GM18517 (cell line): Measurements from ENCODE around the gene DPAGT1.
"Not testable (repeated sequence)": the region's sequence is repeated elsewhere in the genome, so short reads cannot be mapped to it uniquely, and the experiment has no call there.

ENCODE experiments used
- ATAC-seq: cut with Tn5 transposase; IDR thresholded peaks from one replicate; pipeline ENCODE4 v1.9.1; 2021; ENCODE audit warnings: mild to moderate bottlenecking, moderate library complexity; ENCODE audit not compliant: unreplicated experiment

The DPAGT1 gene

DNA sequence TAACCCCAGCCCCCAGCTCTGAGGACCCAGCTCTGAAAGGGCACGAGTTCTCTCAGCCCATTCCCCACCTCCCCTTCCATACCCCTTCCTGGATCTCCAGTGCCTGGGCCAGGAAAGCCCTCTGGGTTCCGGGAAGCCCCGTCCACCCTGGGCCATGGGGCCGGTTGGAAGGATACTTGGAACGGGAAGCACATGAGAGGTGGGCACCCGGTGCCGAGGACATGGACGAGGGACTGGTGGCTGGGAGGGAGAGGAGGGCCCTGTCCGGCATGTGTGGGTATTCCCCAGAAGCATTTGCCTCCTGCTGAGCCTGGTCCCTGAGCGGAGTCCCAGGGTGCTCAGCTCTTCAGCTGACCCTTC is 14.6 kb upstream of the DPAGT1 start:
- ATAC-seq: no peak

- ATAC-seq: no peak
Observed at GRCh38 chr11:119115484-119116234, 14.0 kb upstream of the DPAGT1 start.

GRCh38 chr11:119114351-119114750 is 12.7 kb upstream of the DPAGT1 start:
- ATAC-seq: no peak

- ATAC-seq: no peak
Observed at GRCh38 chr11:119113716-119114115, 12.1 kb upstream of the DPAGT1 start.

DNA sequence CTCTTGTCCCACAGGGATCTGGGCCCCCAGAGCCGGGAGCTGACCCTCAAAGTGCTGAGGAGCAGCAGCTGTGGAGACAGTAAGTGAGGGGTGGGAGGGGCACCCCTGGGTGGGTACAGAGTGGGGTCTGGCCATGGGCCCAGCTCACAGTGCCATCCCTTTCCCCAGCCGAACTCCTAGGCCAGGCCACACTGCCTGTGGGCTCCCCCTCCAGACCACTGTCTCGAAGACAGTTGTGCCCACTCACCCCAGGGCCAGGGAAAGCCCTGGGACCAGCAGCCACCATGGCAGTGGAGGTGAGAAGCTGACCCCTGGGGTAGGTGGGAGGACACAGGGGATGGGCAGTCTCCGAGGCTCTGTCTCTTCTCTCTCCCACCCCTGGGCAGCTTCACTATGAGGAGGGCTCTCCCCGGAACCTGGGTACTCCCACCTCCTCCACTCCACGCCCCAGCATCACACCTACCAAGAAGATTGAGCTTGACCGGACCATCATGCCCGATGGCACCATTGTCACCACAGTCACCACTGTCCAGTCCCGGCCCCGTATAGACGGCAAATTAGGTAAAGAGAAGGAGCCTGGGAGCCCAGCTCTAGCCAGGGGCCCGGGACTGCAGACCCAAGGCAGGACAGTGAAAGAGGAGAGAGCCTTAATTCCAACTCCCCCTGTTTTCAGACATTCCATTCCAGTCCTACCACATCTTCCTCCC is 10.8 kb upstream of the DPAGT1 start:
- no peak for ATAC-seq

DNA sequence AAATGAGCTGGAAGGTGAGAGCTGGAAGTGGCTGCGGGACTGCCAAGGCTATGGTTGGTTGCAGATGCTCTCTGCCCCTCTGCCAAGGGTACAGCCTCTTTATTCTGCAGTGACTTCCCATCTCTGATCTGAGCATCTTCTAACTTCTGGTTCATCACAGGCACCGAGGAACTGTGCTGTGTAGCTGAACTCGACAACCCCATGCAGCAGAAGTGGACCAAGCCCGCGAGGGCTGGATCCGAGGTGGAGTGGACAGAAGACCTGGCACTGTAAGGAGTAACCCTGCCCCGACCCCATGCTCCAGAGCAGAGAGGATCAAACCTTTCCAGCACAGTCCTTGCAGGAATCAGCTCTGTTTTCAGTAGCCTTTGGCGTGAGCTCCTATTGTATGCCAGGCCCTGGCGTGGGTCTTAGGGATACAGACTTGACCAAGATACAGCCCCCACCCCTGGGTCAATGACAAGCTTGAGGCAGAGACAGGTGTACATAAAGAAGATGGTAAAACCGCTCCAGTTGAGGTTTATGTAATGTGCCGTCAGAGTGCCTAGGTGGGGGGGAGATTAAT is 9.8 kb upstream of the DPAGT1 start:
- no peak for ATAC-seq

DNA sequence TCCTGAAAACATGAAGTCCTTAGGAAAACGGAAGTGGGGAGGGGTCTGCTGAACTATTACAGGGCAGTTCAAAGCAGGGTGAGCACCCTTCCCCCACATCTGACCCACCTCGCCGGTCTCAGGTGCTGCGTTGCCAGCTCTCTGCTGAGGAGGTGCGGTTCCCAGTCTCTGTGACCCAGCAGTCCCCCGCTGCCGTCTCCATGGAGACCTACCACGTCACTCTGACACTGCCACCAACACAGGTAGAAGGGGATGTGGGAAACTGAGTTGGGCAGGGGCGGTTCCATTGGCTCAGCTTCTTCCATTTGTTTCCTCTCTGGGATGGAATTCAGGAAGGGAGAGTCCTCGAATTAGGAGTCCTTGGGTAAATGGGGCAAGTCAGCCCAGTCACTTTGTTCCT is 8.8 kb upstream of the DPAGT1 start:
- no peak for ATAC-seq

- no peak for ATAC-seq
Observed at GRCh38 chr11:119109843-119110242, 8.2 kb upstream of the DPAGT1 start.

- no peak for ATAC-seq
Observed at GRCh38 chr11:119108857-119109221, 7.2 kb upstream of the DPAGT1 start.

GRCh38 chr11:119108146-119108856 is 6.6 kb upstream of the DPAGT1 start:
- no peak for ATAC-seq

GRCh38 chr11:119107538-119108145 is 6.0 kb upstream of the DPAGT1 start:
- peak; percentile 23 for ATAC-seq

DNA sequence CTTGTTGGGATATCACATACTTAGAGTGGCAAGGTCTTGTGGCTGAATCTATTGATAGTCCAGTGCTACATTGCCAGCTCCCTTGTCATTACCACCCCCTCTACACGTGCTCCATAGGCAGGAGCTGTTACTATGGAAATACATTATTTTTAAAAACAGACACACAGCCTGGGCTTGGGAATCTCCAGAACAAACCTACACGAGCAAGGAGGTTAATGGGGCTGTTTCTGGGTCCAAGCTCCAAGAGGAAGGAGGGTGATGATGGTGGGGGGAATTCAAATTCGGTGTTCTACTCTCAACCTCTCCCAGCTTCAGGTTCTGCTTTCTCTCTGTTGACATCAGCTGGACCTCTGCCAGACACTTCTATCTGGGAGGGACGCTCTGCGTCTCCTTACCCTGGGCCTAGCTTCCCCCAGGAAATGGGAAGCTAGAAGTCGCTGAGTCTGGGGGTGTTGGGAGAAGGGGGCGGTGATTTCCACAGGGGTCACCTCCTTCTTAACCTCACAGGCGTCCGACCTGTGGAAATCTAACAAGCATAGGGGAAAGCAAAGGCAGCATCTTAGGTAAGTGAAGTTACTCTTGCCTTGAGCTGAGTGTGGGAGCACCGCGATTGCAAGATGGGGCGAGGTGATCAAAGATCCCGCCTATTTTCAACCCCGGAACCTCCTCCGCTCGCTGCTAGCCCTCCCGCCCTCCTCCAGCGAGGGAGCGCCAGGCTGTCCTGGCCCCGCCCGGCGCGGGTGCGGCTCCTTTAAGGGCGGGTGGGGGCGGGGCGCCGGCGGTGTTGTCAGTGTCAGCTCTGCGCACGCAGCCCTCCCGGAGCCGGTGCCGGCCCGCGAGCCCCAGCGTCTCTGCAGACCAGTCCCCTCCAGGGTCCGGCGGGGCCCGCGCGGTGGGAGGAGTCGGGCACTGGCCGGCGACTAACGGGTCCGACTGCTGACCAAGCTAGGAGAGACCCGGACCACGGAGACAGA is 5.2 kb upstream of the DPAGT1 start, which contains the start of gene C2CD2L:
C2CD2L (plus strand) TSS at position 781 of the 974 bp plus-strand sequence. CDS start 398 bp downstream, outside the sequence.
- peak; percentile 60 for ATAC-seq

- ATAC-seq: no peak
Observed at GRCh38 chr11:119103793-119104192, 2.1 kb upstream of the DPAGT1 start.

- not testable (repeated sequence) for ATAC-seq
Observed at GRCh38 chr11:119103161-119103664, 1.6 kb upstream of the DPAGT1 start.

DNA sequence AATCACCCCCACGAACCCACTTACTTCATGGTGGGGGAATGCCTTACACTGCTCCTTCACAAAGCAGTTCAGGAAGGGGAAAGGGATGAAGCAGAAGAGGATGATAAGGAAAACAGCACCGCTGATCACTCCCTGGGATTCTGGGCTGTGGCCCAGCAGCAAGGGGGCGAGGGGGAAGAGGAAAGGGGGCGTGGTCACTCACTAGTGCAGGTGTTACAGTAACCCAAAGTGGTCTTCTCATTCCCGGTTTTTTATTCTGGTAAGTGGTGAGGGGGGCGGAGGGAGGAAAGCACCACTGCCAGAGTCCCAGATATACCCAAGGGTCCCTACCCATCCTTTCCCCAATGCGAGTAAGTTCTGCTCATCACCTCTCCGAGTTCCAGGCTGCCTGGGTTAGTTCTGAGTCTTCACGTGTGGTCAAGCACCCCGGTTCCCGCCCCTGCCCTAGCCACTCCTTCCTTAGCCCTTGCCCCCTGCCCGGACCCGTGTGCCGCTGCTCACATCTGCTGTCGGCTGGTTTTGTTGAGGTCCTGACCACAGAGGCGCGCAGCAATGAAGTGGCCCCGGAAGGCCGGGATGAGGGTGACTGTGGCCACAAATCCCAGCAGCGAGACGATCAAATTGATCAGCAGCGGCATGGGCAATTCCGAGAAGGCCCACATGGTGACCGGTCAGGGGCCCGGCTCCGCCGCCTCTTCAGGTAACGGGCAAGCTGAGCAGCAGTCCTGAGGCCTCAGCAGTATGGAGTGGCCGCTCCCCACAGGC is 477 bp downstream of the DPAGT1 start:
- peak; percentile 15 for ATAC-seq

- no peak for ATAC-seq
Observed at GRCh38 chr11:119100246-119100970, 1.2 kb downstream of the DPAGT1 start.

DNA sequence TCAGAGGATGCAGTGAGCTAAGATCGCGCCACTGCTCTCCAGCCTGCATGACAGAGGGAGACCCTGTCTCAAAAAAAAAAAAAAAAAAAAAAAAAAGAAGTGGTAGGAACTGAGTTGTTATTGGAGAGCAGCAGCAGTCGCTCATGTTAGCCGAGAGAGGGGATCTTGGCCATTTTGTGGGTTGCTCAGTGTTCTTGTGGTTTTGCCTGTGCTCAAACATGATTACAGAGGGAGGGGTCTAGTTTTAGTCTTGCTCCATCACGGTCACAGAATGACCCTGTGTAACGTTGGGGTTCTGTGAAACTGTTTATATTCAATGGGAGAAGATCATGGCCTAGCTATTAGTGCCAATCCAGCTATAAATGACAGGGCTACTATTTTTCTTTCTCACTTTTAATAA is 1.9 kb downstream of the DPAGT1 start:
- no peak for ATAC-seq
